Glomerular visceral epithelial cell (primary cell): ENCODE results near the gene PVALEF.

Experiments
- DNase-seq: peaks from one replicate; pipeline ENCODE4 v3.0.0-alpha.2; 2016; ENCODE audit errors: extremely low spot score

The PVALEF gene

GRCh38 chr17:81196505-81197408 lies 31.4 kb downstream of the PVALEF start:
- no peak for DNase-seq

- no peak for DNase-seq
Observed at GRCh38 chr17:81197409-81197795, 32.1 kb downstream of the PVALEF start.

GRCh38 chr17:81197831-81198490 lies 32.7 kb downstream of the PVALEF start:
- no peak for DNase-seq

GRCh38 chr17:81198826-81199481 lies 33.6 kb downstream of the PVALEF start:
- DNase-seq, result no peak

GRCh38 chr17:81199482-81199830 lies 34.1 kb downstream of the PVALEF start:
- DNase-seq, result no peak

GRCh38 chr17:81200201-81200600 lies 34.9 kb downstream of the PVALEF start:
- no peak for DNase-seq

- peak; percentile 61 for DNase-seq
Observed at GRCh38 chr17:81200695-81201580, 35.6 kb downstream of the PVALEF start.

GRCh38 chr17:81202318-81202717 lies 37.0 kb downstream of the PVALEF start:
- no peak for DNase-seq

GRCh38 chr17:81203136-81203535 lies 37.8 kb downstream of the PVALEF start:
- DNase-seq, result no peak

GRCh38 chr17:81204578-81204977 lies 39.3 kb downstream of the PVALEF start:
- DNase-seq, result no peak

- DNase-seq, result no peak
Observed at GRCh38 chr17:81206166-81206565, 40.9 kb downstream of the PVALEF start.

GRCh38 chr17:81206657-81207056 lies 41.4 kb downstream of the PVALEF start:
- no peak for DNase-seq

GRCh38 chr17:81207610-81208581 lies 42.6 kb downstream of the PVALEF start:
- no peak for DNase-seq

- no peak for DNase-seq
Observed at GRCh38 chr17:81208651-81209050, 43.3 kb downstream of the PVALEF start.

- DNase-seq, result no peak
Observed at GRCh38 chr17:81209141-81209540, 43.8 kb downstream of the PVALEF start.

- DNase-seq, result no peak
Observed at GRCh38 chr17:81210466-81210865, 45.2 kb downstream of the PVALEF start.

GRCh38 chr17:81210868-81211267 lies 45.6 kb downstream of the PVALEF start:
- DNase-seq, result no peak

- no peak for DNase-seq
Observed at GRCh38 chr17:81212365-81212764, 47.1 kb downstream of the PVALEF start.

- DNase-seq, result no peak
Observed at GRCh38 chr17:81213978-81214377, 48.7 kb downstream of the PVALEF start.

- DNase-seq, result no peak
Observed at GRCh38 chr17:81217491-81217890, 52.2 kb downstream of the PVALEF start.

GRCh38 chr17:81218459-81218858 lies 53.2 kb downstream of the PVALEF start:
- no peak for DNase-seq
